HK-2 (cell line): ENCODE results near the gene CTNNA3.
A peak's percentile ranks its signal among the peaks of the same experiment; 100 is the strongest.

Source experiments
- DNase-seq: peaks from one replicate; pipeline ENCODE4 v3.0.0-alpha.2; 2018; ENCODE audit not compliant: unreplicated experiment

The CTNNA3 gene

GRCh38 chr10:67015225-67015624 is 680.8 kb downstream of the CTNNA3 start:
- DNase-seq = no peak

GRCh38 chr10:67011981-67012380 is 684.0 kb downstream of the CTNNA3 start:
- DNase-seq = no peak

DNA sequence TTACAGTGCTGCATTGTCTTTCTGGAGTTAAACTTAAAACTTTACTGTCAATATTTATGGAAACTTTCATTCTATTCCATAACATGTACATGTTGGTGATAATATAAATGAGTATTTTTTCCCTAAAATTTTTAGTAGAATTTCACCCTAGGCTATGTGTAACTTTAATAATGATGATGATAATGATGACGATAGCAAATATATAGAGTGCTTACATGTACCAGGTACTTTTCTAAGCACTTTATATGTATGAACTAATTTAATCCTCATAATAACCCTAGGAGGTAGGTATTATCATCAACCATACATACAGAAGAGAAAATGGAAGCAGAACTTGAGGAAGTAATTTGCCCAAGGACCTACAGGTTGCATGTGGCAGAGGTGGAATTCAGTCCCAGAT is 684.5 kb downstream of the CTNNA3 start:
- DNase-seq = no peak

DNA sequence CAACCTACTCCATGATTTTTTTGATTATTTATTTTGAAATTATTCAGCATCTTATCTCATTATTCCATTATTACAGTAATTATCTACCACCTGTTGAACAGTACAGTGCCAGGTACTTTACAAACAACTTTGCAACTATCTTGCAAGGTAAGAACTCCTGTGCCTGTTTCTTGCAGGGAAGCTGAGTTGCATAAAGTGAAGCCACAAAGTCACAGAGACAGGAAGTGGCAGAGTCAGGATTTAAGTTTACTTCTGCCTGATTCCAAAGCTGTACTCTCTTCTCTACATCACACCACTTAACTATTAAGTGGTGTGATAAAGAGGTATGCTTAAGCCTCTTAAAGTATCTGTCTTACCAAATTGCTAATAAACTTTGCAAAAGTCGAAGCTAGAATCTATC is 690.0 kb downstream of the CTNNA3 start:
- no peak for DNase-seq

DNA sequence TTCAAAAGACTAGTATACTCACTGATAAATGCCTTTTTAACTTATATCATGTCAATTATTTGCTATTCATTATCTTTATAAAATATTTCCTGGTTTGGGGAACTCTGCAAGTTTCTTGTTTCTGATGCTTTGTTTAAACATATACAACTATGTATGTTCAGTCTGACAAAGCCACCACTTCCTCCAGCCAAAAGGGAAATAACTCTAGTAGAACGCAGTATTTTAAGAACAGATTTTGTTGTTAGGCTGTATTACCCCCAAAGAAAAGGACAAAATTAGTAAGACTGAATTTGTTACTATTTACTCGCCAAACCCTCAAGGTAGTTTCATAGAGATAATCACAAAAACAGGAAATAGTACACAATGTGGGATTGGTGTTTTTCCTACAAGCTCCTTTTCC is 691.3 kb downstream of the CTNNA3 start:
- no peak for DNase-seq

DNA sequence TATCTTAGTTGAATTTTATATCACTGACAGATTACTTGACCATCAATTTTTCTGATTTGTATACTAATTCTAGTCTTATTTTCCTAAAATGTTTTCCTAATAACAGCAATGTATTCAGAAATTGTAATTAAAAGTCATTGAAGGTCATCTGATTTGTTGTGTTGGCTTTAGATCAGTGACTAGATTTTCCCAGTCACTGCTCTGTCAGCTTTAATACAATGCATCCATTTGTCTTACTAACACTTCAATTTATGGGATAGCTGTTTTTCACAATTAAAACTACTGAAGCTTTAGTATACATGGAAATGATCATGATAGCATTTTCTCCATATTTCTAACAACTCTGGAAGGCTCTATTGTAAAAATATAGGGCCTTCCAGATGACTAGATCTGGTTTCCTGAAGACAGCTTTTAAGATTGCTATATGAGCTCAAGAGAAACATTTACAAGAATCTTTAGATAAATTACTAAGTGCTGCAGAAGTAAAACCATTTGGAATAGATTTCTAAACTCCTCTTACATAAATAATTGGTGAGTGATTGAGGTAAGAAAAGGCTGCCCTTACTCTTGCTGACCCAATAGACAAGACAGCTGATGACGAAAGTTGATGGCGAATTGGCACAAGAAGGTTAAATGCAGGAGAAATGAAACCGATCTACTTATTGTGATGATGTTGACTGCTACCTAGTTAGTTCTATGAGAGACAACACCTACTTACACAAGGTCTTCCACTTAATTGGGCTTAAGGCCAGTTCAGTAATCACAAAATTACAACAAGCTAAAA is 696.0 kb downstream of the CTNNA3 start:
- no peak for DNase-seq

- DNase-seq = no peak
Observed at GRCh38 chr10:66996996-66997395, 699.0 kb downstream of the CTNNA3 start.

- no peak for DNase-seq
Observed at GRCh38 chr10:66990143-66990830, 705.7 kb downstream of the CTNNA3 start.

GRCh38 chr10:66983475-66983818 is 712.5 kb downstream of the CTNNA3 start:
- DNase-seq = no peak

- no peak for DNase-seq
Observed at GRCh38 chr10:66982792-66983474, 713.1 kb downstream of the CTNNA3 start.

GRCh38 chr10:66982053-66982420 is 714.0 kb downstream of the CTNNA3 start:
- no peak for DNase-seq

DNA sequence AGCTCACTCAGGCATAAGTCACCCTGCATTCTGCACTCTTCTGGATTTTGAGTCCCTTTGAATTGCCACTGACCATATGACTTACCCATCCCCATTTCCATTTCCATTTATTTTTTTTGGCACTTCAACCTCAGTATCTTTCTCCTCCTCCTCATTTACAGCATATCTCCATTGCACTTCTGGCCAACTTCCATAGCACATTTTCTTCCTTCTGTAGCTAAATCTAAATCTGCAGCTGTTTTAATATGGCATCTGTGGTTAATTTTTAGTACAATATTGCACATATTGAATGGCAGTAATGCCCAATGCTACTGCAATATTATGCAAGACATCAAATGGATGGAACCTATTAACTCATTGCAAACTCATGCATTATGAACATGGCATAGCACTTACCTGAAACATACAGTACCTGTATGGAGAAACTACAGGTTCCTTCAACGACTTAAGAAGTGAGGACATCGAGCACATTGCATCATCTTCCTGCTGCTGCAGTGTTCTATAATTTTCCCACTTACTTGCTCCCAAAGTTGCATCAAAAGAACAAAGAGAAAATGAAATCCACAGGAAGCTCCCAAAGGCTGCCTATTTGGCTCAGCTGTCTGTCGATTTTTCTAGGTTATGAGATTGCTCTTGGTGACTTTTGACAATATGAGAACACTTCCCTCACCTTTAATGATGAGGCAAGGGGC is 714.5 kb downstream of the CTNNA3 start:
- DNase-seq = no peak

GRCh38 chr10:66980246-66980815 is 715.7 kb downstream of the CTNNA3 start:
- no peak for DNase-seq

GRCh38 chr10:66964946-66965345 is 731.0 kb downstream of the CTNNA3 start:
- DNase-seq = no peak

DNA sequence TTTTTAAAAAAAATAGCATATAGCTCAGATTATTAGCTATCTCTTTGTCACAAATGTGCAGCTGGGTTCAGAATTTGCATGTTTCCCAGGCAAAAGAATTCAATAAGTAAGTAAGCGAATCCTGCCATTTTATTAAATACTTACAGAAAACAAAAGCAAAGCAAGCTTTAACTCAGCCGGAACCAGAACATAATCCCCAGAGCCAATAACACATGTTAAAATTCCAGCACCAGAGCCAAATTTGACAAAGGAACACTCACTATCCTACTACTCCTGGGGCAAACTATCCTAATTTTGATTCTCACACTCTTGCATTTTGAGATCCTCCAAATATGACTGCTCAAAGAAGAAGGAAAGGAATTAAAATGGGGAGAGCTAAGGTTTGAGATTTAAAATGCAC is 737.5 kb downstream of the CTNNA3 start:
- DNase-seq = no peak

DNA sequence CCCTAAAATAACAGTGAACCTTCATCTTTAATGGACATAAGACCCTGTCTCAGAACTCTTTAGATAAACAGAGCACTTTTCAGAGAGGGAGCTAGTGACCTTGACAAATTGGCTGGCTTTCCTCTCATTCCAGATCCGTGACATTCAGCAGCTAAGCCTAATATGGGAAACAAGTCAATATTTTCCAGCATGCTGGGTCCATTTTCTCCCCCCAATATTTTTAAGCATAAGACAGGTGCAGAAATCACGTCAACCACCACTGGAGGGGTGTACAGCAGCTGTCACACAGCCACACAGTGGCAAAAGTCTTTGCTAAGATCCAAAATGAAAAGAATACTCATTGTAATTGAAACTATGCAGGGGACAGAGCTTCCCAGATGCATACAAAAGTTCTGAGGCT is 744.1 kb downstream of the CTNNA3 start:
- DNase-seq = no peak

- DNase-seq = no peak
Observed at GRCh38 chr10:66943590-66943989, 752.4 kb downstream of the CTNNA3 start.

GRCh38 chr10:66942407-66942806 is 753.6 kb downstream of the CTNNA3 start:
- no peak for DNase-seq

DNA sequence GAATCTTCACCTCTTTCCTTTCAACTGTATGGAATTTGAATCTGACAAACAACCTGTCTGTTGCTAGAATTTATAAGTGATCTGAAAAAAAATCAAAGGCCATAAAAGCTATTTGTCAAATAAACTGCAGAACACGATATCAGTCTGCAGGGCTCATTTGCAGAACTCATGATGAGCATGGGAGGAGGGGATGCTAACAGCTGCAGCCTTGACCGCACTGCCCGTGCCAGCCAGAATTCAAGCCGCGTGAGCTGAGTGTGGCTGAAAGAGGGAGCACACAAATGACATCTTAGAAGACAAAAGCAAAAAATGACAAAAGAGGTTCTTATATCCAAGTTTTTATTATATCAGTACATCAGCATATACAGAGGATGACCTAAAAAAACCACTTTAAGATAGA is 754.5 kb downstream of the CTNNA3 start:
- no peak for DNase-seq

DNA sequence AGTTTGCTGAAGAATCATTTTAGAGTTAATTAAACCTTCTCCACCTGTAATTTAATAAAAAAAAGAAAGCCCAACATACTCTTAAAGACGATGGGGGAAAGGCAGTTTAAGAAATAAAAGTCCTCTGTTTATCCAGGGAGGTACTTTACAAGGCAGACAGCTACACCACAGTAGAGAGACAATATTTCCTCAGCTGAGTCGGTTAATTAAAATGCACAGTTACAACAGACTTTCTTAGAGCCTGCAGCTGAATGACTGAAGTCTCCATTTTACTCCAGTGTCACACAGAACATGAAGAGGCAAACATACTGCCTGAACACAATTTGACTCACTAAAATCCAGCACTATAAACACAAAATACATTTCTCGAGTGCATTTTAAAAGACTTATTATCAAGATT is 755.0 kb downstream of the CTNNA3 start:
- no peak for DNase-seq

GRCh38 chr10:66934711-66935110 is 761.3 kb downstream of the CTNNA3 start:
- DNase-seq = no peak

DNA sequence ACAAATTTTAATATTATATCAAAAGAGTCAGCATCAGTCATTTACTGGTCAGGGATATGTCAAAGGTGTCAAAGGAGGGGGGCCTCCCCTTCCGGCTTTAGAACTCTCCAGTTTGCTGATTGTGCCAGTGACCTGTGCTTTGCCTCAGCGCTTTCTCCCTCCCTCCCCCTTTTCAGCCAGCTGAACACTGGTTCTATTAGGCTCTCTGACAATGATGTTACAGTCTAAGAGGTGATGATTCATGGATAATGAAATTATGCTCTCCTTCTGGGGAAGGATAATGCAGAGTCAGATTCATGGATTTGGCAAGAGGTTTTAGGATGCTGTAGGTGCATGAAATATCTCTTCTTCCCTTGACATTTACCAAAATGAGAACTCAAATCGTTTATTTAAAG is 764.0 kb downstream of the CTNNA3 start:
- peak; percentile 13 for DNase-seq
